Activated T-helper 17 cell treated with anti-CD3 and anti-CD28 coated beads, Interleukin-2, amount 50 U/mL, for 72 hours (primary cell): ENCODE results near the gene MAPT. TPM values are rescaled to one million over a fixed set of nuclear protein-coding genes. Genes with fewer than 3 reads are reported as not detected.

Experiments
- ATAC-seq: fragments of 150-1000 bp; cut with Tn5 transposase; replicated peaks from 2 replicates; pipeline ENCODE4 v1.10.0; 2021; ENCODE audit warnings: mild to moderate bottlenecking, moderate library complexity
- H3K27ac Mint-ChIP-seq: one replicate; pipeline ENCODE4 v1.8.0; 2022; ENCODE audit warnings: mixed read lengths
- H3K27me3 Mint-ChIP-seq: one replicate; pipeline ENCODE4 v1.8.0; 2022; ENCODE audit warnings: mixed read lengths
- H3K36me3 Mint-ChIP-seq: one replicate; pipeline ENCODE4 v1.8.0; 2022; ENCODE audit warnings: low read depth, mild to moderate bottlenecking, mixed read lengths
- H3K4me1 Mint-ChIP-seq: one replicate; pipeline ENCODE4 v1.8.0; 2022; ENCODE audit warnings: mixed read lengths
- H3K4me3 Mint-ChIP-seq: one replicate; pipeline ENCODE4 v1.8.0; 2022; ENCODE audit warnings: mild to moderate bottlenecking, mixed read lengths
- H3K9me3 Mint-ChIP-seq: one replicate; pipeline ENCODE4 v1.8.0; 2022; ENCODE audit warnings: mixed read lengths
- total RNA-seq, 2 donors: library from RNA; stranded (reverse); gene quantifications; one replicate each; pipeline ENCODE4 v1.2.3, GENCODE V29; 2022

MAPT gene
- total RNA-seq, 2 donors from 2014 or later: 0.63 to 4.9 TPM

- H3K4me3 Mint-ChIP-seq: no peak overlapping the region
- ATAC-seq: no peak
- H3K27ac Mint-ChIP-seq: no peak overlapping the region
- H3K27me3 Mint-ChIP-seq: no peaks in the 10 kb centered on the region
- H3K36me3 Mint-ChIP-seq: no peaks in the 10 kb centered on the region
- H3K9me3 Mint-ChIP-seq: peaks cover 2% of the 10 kb centered on the region
- H3K4me1 Mint-ChIP-seq: no peaks in the 10 kb centered on the region
Measured at GRCh38 chr17:45977506-45977824, 83.1 kb downstream of the MAPT start.

GRCh38 chr17:45977976-45978626, 83.7 kb downstream of the MAPT start:
- H3K9me3 Mint-ChIP-seq: no peaks in the 10 kb centered on the region
- no peaks in the 10 kb centered on the region for H3K27me3 Mint-ChIP-seq
- no peaks in the 10 kb centered on the region for H3K4me1 Mint-ChIP-seq
- ATAC-seq: no peak
- H3K36me3 Mint-ChIP-seq: no peaks in the 10 kb centered on the region
- H3K27ac Mint-ChIP-seq: no peak overlapping the region
- H3K4me3 Mint-ChIP-seq: no peak overlapping the region

DNA sequence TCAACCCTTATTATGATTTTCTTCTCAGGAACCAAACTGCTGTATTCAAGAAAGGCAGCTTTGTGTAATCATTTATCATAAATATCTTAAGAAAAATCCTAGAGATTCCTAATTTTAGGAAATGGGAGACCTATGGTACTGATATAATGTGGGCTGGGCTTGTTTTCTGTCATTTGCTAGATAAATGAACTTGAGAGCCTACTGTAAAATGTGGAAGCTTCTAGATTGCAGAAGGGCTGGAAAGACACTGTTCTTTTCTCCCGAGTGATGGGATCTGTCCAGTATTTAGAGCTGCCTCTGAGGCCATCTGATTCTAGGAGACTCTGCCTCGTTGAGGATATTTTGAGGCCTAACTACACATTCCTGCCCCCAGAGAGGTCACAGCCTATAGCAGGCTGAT, 84.8 kb downstream of the MAPT start:
- Mint-ChIP-seq H3K4me3 (no peak overlapping the region), H3K36me3 (no peaks in the 10 kb centered on the region), H3K4me1 (no peaks in the 10 kb centered on the region), H3K27ac (no peak overlapping the region), H3K27me3 (no peaks in the 10 kb centered on the region), H3K9me3 (no peaks in the 10 kb centered on the region)
- no peak for ATAC-seq

DNA sequence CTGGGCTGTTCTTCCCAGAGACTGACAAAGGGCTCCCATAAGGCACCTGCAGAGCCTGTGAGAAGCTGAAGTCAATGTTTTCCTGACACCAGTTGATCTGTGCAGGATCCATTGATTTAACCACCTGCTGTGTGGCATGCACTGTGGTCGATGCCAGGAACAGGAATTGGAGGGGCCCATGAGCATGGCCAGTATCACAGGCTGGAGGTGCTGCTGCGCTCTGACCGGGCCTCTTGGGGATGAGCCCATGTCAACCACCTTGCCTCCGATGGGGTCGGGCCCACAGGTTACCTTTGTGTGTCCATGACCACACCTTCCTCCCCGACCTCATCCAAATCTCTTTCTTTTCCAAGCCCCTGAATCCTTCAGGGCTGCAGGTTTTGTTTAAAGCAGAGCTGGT, 86.5 kb downstream of the MAPT start:
- ATAC-seq: no peak
- H3K36me3 Mint-ChIP-seq: no peaks in the 10 kb centered on the region
- H3K4me1 Mint-ChIP-seq: no peaks in the 10 kb centered on the region
- no peaks in the 10 kb centered on the region for H3K9me3 Mint-ChIP-seq
- H3K27ac Mint-ChIP-seq: no peak overlapping the region
- H3K4me3 Mint-ChIP-seq: no peak overlapping the region
- H3K27me3 Mint-ChIP-seq: no peaks in the 10 kb centered on the region

DNA sequence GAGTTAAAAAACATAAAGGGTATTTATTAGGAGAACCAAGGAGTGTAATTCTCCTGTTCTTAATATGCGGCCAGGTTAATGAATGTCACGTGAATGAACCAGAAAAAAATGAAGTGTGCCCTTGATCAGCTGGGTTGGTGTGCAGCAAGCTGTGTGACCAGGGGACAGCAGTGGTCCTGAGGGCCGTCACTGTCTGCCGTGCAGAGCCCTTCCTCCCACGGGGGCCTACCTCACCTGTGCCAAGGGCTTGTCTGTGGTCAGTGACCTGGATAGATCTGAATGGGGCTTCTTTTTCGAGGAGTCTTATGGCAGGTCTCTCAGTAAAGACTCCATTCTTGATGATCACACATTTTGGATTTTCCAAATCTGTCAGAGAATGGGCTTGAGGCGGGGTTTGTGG, 87.0 kb downstream of the MAPT start:
- no peak overlapping the region for H3K4me3 Mint-ChIP-seq
- H3K27ac Mint-ChIP-seq: no peak overlapping the region
- no peak for ATAC-seq
- H3K4me1 Mint-ChIP-seq: no peaks in the 10 kb centered on the region
- H3K27me3 Mint-ChIP-seq: no peaks in the 10 kb centered on the region
- no peaks in the 10 kb centered on the region for H3K9me3 Mint-ChIP-seq
- H3K36me3 Mint-ChIP-seq: no peaks in the 10 kb centered on the region

GRCh38 chr17:45982791-45983613, 88.6 kb downstream of the MAPT start:
- Mint-ChIP-seq H3K36me3 (no peaks in the 10 kb centered on the region), H3K27ac (no peak overlapping the region), H3K4me1 (no peaks in the 10 kb centered on the region), H3K9me3 (no peaks in the 10 kb centered on the region), H3K4me3 (no peak overlapping the region), H3K27me3 (no peaks in the 10 kb centered on the region)
- no peak for ATAC-seq

- no peak for ATAC-seq
- no peaks in the 10 kb centered on the region for H3K9me3 Mint-ChIP-seq
- no peak overlapping the region for H3K27ac Mint-ChIP-seq
- H3K4me3 Mint-ChIP-seq: no peak overlapping the region
- no peaks in the 10 kb centered on the region for H3K36me3 Mint-ChIP-seq
- H3K4me1 Mint-ChIP-seq: no peaks in the 10 kb centered on the region
- H3K27me3 Mint-ChIP-seq: no peaks in the 10 kb centered on the region
Measured at GRCh38 chr17:45983614-45984310, 89.4 kb downstream of the MAPT start.

- Mint-ChIP-seq H3K36me3 (no peaks in the 10 kb centered on the region), H3K4me3 (no peak overlapping the region), H3K4me1 (no peaks in the 10 kb centered on the region), H3K27me3 (no peaks in the 10 kb centered on the region), H3K9me3 (no peaks in the 10 kb centered on the region), H3K27ac (no peak overlapping the region)
- no peak for ATAC-seq
Measured at GRCh38 chr17:45984368-45984767, 90.0 kb downstream of the MAPT start.

DNA sequence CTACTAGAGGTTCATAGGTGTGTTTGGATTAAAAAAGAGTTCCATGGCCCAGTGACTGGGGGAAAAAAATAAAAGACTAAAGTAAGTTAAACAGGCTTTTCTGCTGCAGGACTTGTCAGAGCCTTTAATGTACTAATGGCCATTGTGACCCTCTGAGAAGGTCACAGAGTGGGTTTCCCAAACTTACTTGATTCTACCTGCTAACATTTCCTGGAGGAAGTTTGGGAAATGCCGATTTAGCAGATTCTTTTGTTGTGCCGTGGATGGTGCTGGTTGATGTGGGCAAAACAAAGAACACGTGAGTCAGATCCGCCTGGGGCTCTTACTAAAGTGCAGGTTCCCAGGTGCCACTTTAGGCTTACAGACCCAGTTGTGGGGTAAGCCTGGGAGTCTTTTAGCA, 91.1 kb downstream of the MAPT start:
- no peaks in the 10 kb centered on the region for H3K4me1 Mint-ChIP-seq
- no peaks in the 10 kb centered on the region for H3K27me3 Mint-ChIP-seq
- no peak overlapping the region for H3K4me3 Mint-ChIP-seq
- no peaks in the 10 kb centered on the region for H3K36me3 Mint-ChIP-seq
- no peaks in the 10 kb centered on the region for H3K9me3 Mint-ChIP-seq
- no peak for ATAC-seq
- H3K27ac Mint-ChIP-seq: no peak overlapping the region

DNA sequence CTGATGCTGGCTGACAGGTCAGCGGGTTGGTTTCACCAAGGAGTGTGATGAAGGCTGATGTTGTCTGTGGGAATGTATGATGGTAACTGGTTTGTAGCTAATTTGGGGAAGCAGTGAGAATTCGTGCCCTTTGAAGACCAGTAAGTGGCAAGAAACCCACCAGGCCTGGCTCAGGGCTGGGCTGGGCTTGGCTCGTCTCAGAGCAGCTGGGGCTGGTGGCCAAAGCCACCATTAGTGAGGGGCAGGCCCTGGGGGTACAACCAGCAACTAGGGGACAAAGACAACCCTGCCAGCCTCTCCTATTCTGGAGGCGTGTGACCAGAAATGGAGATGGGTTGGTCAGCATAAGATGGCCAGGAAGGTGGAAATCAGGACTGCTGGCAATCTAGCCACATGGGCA, 91.7 kb downstream of the MAPT start:
- Mint-ChIP-seq H3K27ac (no peak overlapping the region), H3K36me3 (no peaks in the 10 kb centered on the region), H3K27me3 (no peaks in the 10 kb centered on the region), H3K4me1 (no peaks in the 10 kb centered on the region), H3K9me3 (no peaks in the 10 kb centered on the region), H3K4me3 (no peak overlapping the region)
- no peak for ATAC-seq

DNA sequence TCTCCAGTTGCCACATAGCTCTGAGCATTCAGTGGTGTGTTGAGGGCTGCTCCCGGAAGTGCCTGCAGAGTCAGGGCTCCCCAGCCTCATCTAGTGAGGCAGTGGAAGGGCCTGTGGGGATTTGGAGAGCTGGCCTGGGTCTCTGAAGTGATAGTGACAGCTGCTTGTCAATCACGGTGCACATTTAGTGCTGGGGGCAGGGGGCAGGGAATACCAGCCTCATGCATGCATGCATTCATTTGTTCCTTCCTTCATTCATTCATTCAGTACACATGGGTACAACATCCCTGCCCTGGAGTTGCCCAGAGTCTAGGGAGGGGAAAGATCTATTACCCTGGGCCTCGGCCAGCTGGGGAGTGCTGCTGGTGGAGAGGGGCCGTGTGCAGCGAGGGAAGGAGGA, 93.4 kb downstream of the MAPT start:
- no peak overlapping the region for H3K27ac Mint-ChIP-seq
- no peaks in the 10 kb centered on the region for H3K36me3 Mint-ChIP-seq
- H3K9me3 Mint-ChIP-seq: no peaks in the 10 kb centered on the region
- no peak overlapping the region for H3K4me3 Mint-ChIP-seq
- no peaks in the 10 kb centered on the region for H3K4me1 Mint-ChIP-seq
- no peak for ATAC-seq
- no peaks in the 10 kb centered on the region for H3K27me3 Mint-ChIP-seq

GRCh38 chr17:45989759-45990158, 95.4 kb downstream of the MAPT start:
- H3K9me3 Mint-ChIP-seq: no peaks in the 10 kb centered on the region
- no peak overlapping the region for H3K4me3 Mint-ChIP-seq
- ATAC-seq: no peak
- no peak overlapping the region for H3K27ac Mint-ChIP-seq
- no peaks in the 10 kb centered on the region for H3K4me1 Mint-ChIP-seq
- no peaks in the 10 kb centered on the region for H3K36me3 Mint-ChIP-seq
- no peaks in the 10 kb centered on the region for H3K27me3 Mint-ChIP-seq

- H3K27me3 Mint-ChIP-seq: no peaks in the 10 kb centered on the region
- no peak overlapping the region for H3K27ac Mint-ChIP-seq
Measured at GRCh38 chr17:45990886-45991285, 96.5 kb downstream of the MAPT start.

DNA sequence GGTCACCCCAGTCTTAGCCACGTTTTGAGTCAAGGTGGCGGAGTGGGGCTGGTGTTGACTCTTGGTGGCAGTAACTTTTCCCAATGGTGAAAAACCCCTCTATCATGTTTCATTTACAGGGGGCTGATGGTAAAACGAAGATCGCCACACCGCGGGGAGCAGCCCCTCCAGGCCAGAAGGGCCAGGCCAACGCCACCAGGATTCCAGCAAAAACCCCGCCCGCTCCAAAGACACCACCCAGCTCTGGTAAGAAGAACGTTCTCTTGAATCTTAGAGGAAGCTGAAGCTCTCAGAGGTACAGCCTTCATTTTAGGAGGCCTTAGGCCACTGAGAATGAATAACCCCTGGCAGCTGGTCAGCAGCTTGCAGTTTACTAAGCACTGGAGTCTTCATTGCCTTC, 97.0 kb downstream of the MAPT start:
- ATAC-seq: no peak
- H3K4me3 Mint-ChIP-seq: no peak overlapping the region
- no peaks in the 10 kb centered on the region for H3K9me3 Mint-ChIP-seq
- no peaks in the 10 kb centered on the region for H3K36me3 Mint-ChIP-seq
- H3K27ac Mint-ChIP-seq: no peak overlapping the region
- no peaks in the 10 kb centered on the region for H3K27me3 Mint-ChIP-seq
- H3K4me1 Mint-ChIP-seq: no peaks in the 10 kb centered on the region

More at GRCh38 chr17:45990886-45991285, 96.5 kb downstream of the MAPT start:
- Mint-ChIP-seq H3K4me1 (no peaks in the 10 kb centered on the region), H3K9me3 (no peaks in the 10 kb centered on the region), H3K4me3 (no peak overlapping the region), H3K36me3 (no peaks in the 10 kb centered on the region)
- no peak for ATAC-seq

DNA sequence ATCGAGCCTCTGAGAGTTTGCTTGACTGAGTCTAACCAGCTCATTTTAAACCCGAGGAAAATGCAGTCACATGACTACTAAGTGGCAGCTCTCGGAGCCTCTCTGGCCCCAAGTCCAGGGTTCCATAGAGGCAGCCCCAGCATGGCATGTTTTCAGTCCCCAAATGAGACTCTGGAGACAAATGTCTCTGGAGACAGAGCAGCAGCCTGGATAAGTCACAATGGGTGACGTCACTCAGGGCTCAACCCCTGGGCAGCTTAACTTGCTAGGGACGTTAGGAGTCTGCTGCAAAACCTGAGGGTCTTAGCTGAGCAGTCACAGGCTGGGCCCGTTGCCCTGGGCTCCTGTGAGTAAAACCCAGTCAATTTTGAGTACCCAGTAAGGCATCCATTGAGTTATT, 97.8 kb downstream of the MAPT start:
- H3K27me3 Mint-ChIP-seq: no peaks in the 10 kb centered on the region
- no peaks in the 10 kb centered on the region for H3K36me3 Mint-ChIP-seq
- H3K4me1 Mint-ChIP-seq: no peaks in the 10 kb centered on the region
- no peaks in the 10 kb centered on the region for H3K9me3 Mint-ChIP-seq
- no peak for ATAC-seq
- H3K4me3 Mint-ChIP-seq: no peak overlapping the region
- H3K27ac Mint-ChIP-seq: no peak overlapping the region
